Testis (tissue), 3 donors: Measurements from ENCODE around the gene ACTL8. TPM values are rescaled to one million over a fixed set of nuclear protein-coding genes. Genes with fewer than 3 reads are reported as not detected.

Experiments
- DNase-seq: peaks from one replicate; pipeline ENCODE4 v3.0.0-alpha.2; 2019
- H3K27ac ChIP-seq, 2 donors: fragments of 200-600 bp; sonication (generic); one replicate each; pipeline ENCODE4 v1.5.1; 2019
- H3K27me3 ChIP-seq: fragments of 200-600 bp; sonication (generic); one replicate; pipeline ENCODE4 v1.5.1; 2019
- H3K36me3 ChIP-seq: fragments of 200-600 bp; sonication (generic); one replicate; pipeline ENCODE4 v1.5.1; 2017; ENCODE audit warnings: low read depth; ENCODE audit errors: missing control alignments
- H3K4me1 ChIP-seq: fragments of 200-600 bp; sonication (generic); one replicate; pipeline ENCODE4 v1.5.1; 2019
- H3K4me3 ChIP-seq, 2 donors: fragments of 200-600 bp; sonication (generic); one replicate each; pipeline ENCODE4 v1.5.1; 2017 to 2019
- H3K9me3 ChIP-seq: fragments of 200-600 bp; sonication (generic); one replicate; pipeline ENCODE4 v1.5.1; 2017
- POLR2A ChIP-seq: fragments of 450-650 bp; IDR thresholded peaks from one replicate; pipeline ENCODE4 v1.6.1; 2017; ENCODE audit warnings: antibody characterized with exemption, mild to moderate bottlenecking, moderate library complexity
- WGBS, 2 donors: methylation state at CpG; one replicate each; pipeline ENCODE4 v1.1.5; 2018; 5-methylcytosine and 5-hydroxymethylcytosine counted together
- intact Hi-C: fragments of 100-400 bp; cut with DNase I; formaldehyde crosslinking; loops from one replicate; pipeline ENCODE4 v1.15.1; 2023; ENCODE audit warnings: low total_unique reads
- polyA plus RNA-seq: library from polyadenylated mRNA; stranded (reverse); fragments of 350-450 nt; fragmentation: Illumina TruSeq; extraction: RNeasy Lipid Tissue Mini Kit (QIAGEN cat#74804); gene quantifications from one replicate; pipeline ENCODE4 v1.2.3, GENCODE V29; 2014; ENCODE audit warnings: low read depth, low replicate concordance; ENCODE audit not compliant: insufficient read depth
- total RNA-seq, 2 donors: library from RNA; depleted of rRNA; stranded (reverse); fragments of >200 nt; gene quantifications; one replicate each; pipeline ENCODE4 v1.2.3, GENCODE V29; 2016
- TF ChIP-seq, protein P1 (sequence below), 3 experiments: fragments of 450-650 bp in 2 of 3; fragments of 200-600 bp in 1 of 3; sonication (generic) in 1 of 3; IDR thresholded peaks; one replicate each; pipeline ENCODE4 v1.5.1; 2016 to 2019; ENCODE audit warnings: antibody characterized with exemption in 3 of 3, mild to moderate bottlenecking in 2 of 3, moderate library complexity in 1 of 3

Gene ACTL8
- total and polyA plus RNA-seq, 3 donors from 2014 or later = 10.9 to 12.8 (median 12.6) TPM

GRCh38 chr1:17792421-17792820 lies 37.3 kb downstream of the ACTL8 start:
- Histone ChIP-seq H3K9me3 (no peaks in the 10 kb centered on the region), H3K4me1 (no peaks in the 10 kb centered on the region), H3K36me3 (no peaks in the 10 kb centered on the region), H3K27ac (no peak overlapping the region), H3K27me3 (no peaks in the 10 kb centered on the region), H3K4me3 (no peak overlapping the region)
- intact Hi-C loops = no loop called here
- no peak for DNase-seq
- TF ChIP-seq, protein P1, sequence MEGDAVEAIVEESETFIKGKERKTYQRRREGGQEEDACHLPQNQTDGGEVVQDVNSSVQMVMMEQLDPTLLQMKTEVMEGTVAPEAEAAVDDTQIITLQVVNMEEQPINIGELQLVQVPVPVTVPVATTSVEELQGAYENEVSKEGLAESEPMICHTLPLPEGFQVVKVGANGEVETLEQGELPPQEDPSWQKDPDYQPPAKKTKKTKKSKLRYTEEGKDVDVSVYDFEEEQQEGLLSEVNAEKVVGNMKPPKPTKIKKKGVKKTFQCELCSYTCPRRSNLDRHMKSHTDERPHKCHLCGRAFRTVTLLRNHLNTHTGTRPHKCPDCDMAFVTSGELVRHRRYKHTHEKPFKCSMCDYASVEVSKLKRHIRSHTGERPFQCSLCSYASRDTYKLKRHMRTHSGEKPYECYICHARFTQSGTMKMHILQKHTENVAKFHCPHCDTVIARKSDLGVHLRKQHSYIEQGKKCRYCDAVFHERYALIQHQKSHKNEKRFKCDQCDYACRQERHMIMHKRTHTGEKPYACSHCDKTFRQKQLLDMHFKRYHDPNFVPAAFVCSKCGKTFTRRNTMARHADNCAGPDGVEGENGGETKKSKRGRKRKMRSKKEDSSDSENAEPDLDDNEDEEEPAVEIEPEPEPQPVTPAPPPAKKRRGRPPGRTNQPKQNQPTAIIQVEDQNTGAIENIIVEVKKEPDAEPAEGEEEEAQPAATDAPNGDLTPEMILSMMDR (IDR thresholded peaks at IDR 0.05) = no peak
- no peak for TF ChIP-seq POLR2A
- 59 to 74% methylated on average over 6 of the region's 6 CpGs for WGBS, 2 donors

DNA sequence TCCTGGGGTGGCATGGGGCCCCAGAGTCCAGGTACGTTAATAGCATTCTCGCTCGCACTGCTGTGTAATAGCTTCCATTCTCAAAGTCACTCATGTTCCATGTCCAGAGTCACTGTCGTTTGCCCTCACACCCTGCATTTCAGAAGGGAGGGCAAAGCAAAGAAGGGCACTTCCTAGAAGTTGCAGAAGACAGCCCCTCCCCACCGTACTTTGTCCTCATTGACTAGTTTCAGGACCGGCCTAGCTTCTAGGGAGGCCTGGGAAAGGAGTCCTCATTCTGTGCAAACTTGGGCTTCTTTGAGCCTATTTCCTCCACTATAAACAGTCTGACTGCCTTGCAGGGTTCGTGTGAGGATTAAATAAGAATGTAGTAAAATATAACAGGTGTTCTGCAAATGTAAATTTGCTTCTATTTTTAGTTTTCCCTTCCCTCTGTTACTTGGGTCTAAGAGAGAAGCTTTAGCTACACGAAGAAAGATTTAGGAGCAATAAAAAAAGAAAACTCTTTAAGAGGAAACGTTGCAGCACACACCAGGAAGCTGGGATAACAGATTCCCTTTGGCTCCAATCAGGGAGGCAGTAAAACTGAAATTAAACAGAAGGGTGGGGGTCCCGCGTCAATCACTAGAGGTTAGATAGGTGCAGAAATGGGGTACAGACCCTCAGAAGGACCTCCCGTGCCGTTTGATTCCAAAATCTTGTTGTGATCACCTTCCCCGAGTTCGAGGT lies 40.1 kb downstream of the ACTL8 start:
- no peaks in the 10 kb centered on the region for H3K36me3 ChIP-seq
- TF ChIP-seq POLR2A = no peak
- WGBS, 2 donors = 57 to 69% methylated on average over 15 of the region's 15 CpGs
- intact Hi-C loops = no loop called here
- no peak overlapping the region for H3K27ac ChIP-seq
- no peaks in the 10 kb centered on the region for H3K9me3 ChIP-seq
- H3K27me3 ChIP-seq = no peaks in the 10 kb centered on the region
- H3K4me3 ChIP-seq = no peak overlapping the region
- no peaks in the 10 kb centered on the region for H3K4me1 ChIP-seq
- no peak for DNase-seq

GRCh38 chr1:17795836-17796645 lies 40.9 kb downstream of the ACTL8 start:
- Histone ChIP-seq H3K4me3 (no peak overlapping the region), H3K27ac (no peak overlapping the region), H3K27me3 (no peaks in the 10 kb centered on the region), H3K36me3 (no peaks in the 10 kb centered on the region), H3K9me3 (no peaks in the 10 kb centered on the region), H3K4me1 (no peaks in the 10 kb centered on the region)
- no peak for DNase-seq
- whole genome bisulfite sequencing, 2 donors = 73% methylated on average over 10 of the region's 10 CpGs
- no peak for TF ChIP-seq POLR2A
- TF ChIP-seq, protein P1 (IDR thresholded peaks at IDR 0.05) = no peak
- intact Hi-C loops = no loop called here

DNA sequence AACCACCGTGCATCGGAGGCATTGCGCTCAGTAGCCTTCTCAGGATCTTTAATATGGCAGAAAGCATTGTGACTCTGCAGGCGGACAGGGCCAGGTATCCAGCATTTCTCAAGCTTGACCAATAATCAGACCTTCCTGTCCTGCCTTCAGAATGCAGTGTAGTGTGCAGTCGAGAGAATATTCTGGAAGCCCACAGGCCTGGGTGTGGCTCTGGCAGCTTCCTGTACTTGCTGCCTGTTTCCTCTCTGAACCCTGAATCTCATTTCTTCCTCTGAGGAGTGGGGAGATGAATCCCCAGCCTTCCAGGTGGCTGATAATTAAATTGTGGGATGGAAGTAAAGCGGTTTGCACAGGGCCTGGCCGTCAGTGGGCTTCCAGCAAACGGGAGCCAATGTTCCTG lies 42.3 kb downstream of the ACTL8 start:
- TF ChIP-seq, protein P1 (IDR thresholded peaks at IDR 0.05) = no peak
- TF ChIP-seq POLR2A = no peak
- Histone ChIP-seq H3K9me3 (no peaks in the 10 kb centered on the region), H3K4me1 (no peaks in the 10 kb centered on the region), H3K27ac (no peak overlapping the region), H3K4me3 (no peak overlapping the region), H3K36me3 (no peaks in the 10 kb centered on the region), H3K27me3 (no peaks in the 10 kb centered on the region)
- DNase-seq = no peak
- intact Hi-C loops = no loop called here
- WGBS, 2 donors = 64 to 77% methylated on average over 6 to 8 of the region's 8 CpGs

- TF ChIP-seq POLR2A = no peak
- TF ChIP-seq, protein P1 (IDR thresholded peaks at IDR 0.05) = no peak
- no peaks in the 10 kb centered on the region for H3K4me1 ChIP-seq
- 63 to 65% methylated on average over 6 to 7 of the region's 7 CpGs for WGBS, 2 donors
- H3K36me3 ChIP-seq = no peaks in the 10 kb centered on the region
- no peak for DNase-seq
- H3K4me3 ChIP-seq = no peak overlapping the region
- no peak overlapping the region for H3K27ac ChIP-seq
- intact Hi-C loops = no loop called here
- H3K27me3 ChIP-seq = no peaks in the 10 kb centered on the region
- H3K9me3 ChIP-seq = no peaks in the 10 kb centered on the region
Measured at GRCh38 chr1:17798011-17798410, 42.9 kb downstream of the ACTL8 start.
